GM10266 (cell line): ENCODE data around the gene WRAP73.

ENCODE experiments used
- DNase-seq: peaks from one replicate; pipeline ENCODE4 v3.0.0; 2012; ENCODE audit errors: extremely low spot score
- CTCF ChIP-seq: IDR thresholded peaks from 2 replicates; pipeline ENCODE4 v1.5.1; 2012; ENCODE audit warnings: mild to moderate bottlenecking, low read depth; ENCODE audit not compliant: control insufficient read depth, insufficient read depth; ENCODE audit errors: missing control alignments

The WRAP73 gene

GRCh38 chr1:3602375-3602774 is 47.5 kb downstream of the WRAP73 start:
- DNase-seq = no peak
- no peak for TF ChIP-seq CTCF

GRCh38 chr1:3601743-3602142 is 48.2 kb downstream of the WRAP73 start:
- TF ChIP-seq CTCF = no peak
- DNase-seq = no peak

- DNase-seq = no peak
- no peak for TF ChIP-seq CTCF
These were observed 49.5 kb downstream of the WRAP73 start for GRCh38 chr1:3600354-3600753.

GRCh38 chr1:3599816-3600215 is 50.1 kb downstream of the WRAP73 start:
- no peak for DNase-seq

GRCh38 chr1:3599286-3599811 is 50.6 kb downstream of the WRAP73 start:
- TF ChIP-seq CTCF = no peak
- no peak for DNase-seq

More at GRCh38 chr1:3599816-3600215, 50.1 kb downstream of the WRAP73 start:
- no peak for TF ChIP-seq CTCF

- no peak for TF ChIP-seq CTCF
- no peak for DNase-seq
These were observed 51.2 kb downstream of the WRAP73 start for GRCh38 chr1:3598522-3599285.

GRCh38 chr1:3598051-3598491 is 51.8 kb downstream of the WRAP73 start:
- no peak for TF ChIP-seq CTCF
- DNase-seq = no peak
